Activated CD4-positive, alpha-beta T cell treated with anti-CD3 and anti-CD28 coated beads, Interleukin-2, amount 10 ng/mL, durations not matched to agents 7 days and 5 days (primary cell): ENCODE measurements around the gene HSD11B2. TPM values are rescaled to one million over a fixed set of nuclear protein-coding genes. Genes with fewer than 3 reads are reported as not detected.
A peak's percentile ranks its signal among the peaks of the same experiment; 100 is the strongest.

Experiments used
- CTCF ChIA-PET: fragments of 350-600 bp; sonication (Branson Sonifier 250); formaldehyde crosslinking; loops from one replicate; lab custom pipeline; 2021; ENCODE audit warnings: antibody characterized with exemption; lab: Charles Lee
- POLR2A ChIA-PET: fragments of 350-600 bp; sonication (Branson Sonifier 250); formaldehyde crosslinking; loops from one replicate; lab custom pipeline; 2021; ENCODE audit warnings: antibody characterized with exemption; lab: Charles Lee
- DNase-seq: peaks from one replicate; pipeline ENCODE4 v3.0.0-alpha.2; 2020
- H3K27ac Mint-ChIP-seq: one replicate; pipeline ENCODE4 v1.8.0; 2021; ENCODE audit warnings: mild to moderate bottlenecking, moderate library complexity, mixed read lengths
- H3K27me3 Mint-ChIP-seq: one replicate; pipeline ENCODE4 v1.8.0; 2021; ENCODE audit warnings: mixed read lengths
- H3K36me3 Mint-ChIP-seq: one replicate; pipeline ENCODE4 v1.8.0; 2021; ENCODE audit warnings: low read depth, mixed read lengths
- H3K4me1 Mint-ChIP-seq: one replicate; pipeline ENCODE4 v1.8.0; 2021; ENCODE audit warnings: mixed read lengths
- H3K4me3 Mint-ChIP-seq: one replicate; pipeline ENCODE4 v1.8.0; 2021; ENCODE audit warnings: mild to moderate bottlenecking, moderate library complexity, mixed read lengths
- H3K9me3 Mint-ChIP-seq: one replicate; pipeline ENCODE4 v1.8.0; 2021; ENCODE audit warnings: mixed read lengths
- total RNA-seq, 2 experiments: library from RNA; stranded (reverse); gene quantifications; one replicate each; pipeline ENCODE4 v1.2.3, GENCODE V29; 2021

HSD11B2 gene
- total RNA-seq, 2 experiments from 2014 or later, result not detected

- no peak overlapping the region for H3K4me3 Mint-ChIP-seq
- no peaks in the 10 kb centered on the region for H3K4me1 Mint-ChIP-seq
- ChIA-PET CTCF (interaction anchor here (0.6 to 1.7 kb wide), 23 partner anchors 9 to 446 kb away, joined by 3 to 8 read pairs (median 3); partner anchors contain the start of genes KCTD19 and LRRC36), POLR2A (no interaction called here)
- H3K36me3 Mint-ChIP-seq, result no peaks in the 10 kb centered on the region
- peak; percentile 40 for DNase-seq
- H3K9me3 Mint-ChIP-seq, result no peaks in the 10 kb centered on the region
- H3K27me3 Mint-ChIP-seq, result peaks cover 20% of the 10 kb centered on the region
- H3K27ac Mint-ChIP-seq, result no peak overlapping the region
Measured at GRCh38 chr16:67399218-67399733, 31.6 kb upstream of the HSD11B2 start.

GRCh38 chr16:67399749-67400704, 30.9 kb upstream of the HSD11B2 start:
- Mint-ChIP-seq H3K27ac (no peak overlapping the region), H3K4me3 (no peak overlapping the region), H3K9me3 (no peaks in the 10 kb centered on the region), H3K36me3 (no peaks in the 10 kb centered on the region), H3K27me3 (peaks cover 16% of the 10 kb centered on the region), H3K4me1 (no peaks in the 10 kb centered on the region)
- DNase-seq, result no peak
- POLR2A ChIA-PET, result no interaction called here
- CTCF ChIA-PET, result interaction anchor here (0.6 to 1.7 kb wide), 21 partner anchors 8 to 447 kb away, joined by 3 to 8 read pairs (median 3); partner anchors contain the start of genes KCTD19 and LRRC36

GRCh38 chr16:67400901-67401300, 30.0 kb upstream of the HSD11B2 start:
- Mint-ChIP-seq H3K9me3 (no peaks in the 10 kb centered on the region), H3K4me3 (no peak overlapping the region), H3K27ac (no peak overlapping the region), H3K27me3 (peaks cover 7% of the 10 kb centered on the region), H3K4me1 (no peaks in the 10 kb centered on the region), H3K36me3 (no peaks in the 10 kb centered on the region)
- ChIA-PET POLR2A (no interaction called here), CTCF (interaction anchor here (0.6 to 1.2 kb wide), 2 partner anchors 11 to 26 kb away, joined by 3 to 4 read pairs; no protein-coding TSS in a partner anchor)
- no peak for DNase-seq

GRCh38 chr16:67403976-67404555, 26.9 kb upstream of the HSD11B2 start:
- Mint-ChIP-seq H3K9me3 (no peaks in the 10 kb centered on the region), H3K36me3 (no peaks in the 10 kb centered on the region), H3K27ac (no peak overlapping the region), H3K4me1 (no peaks in the 10 kb centered on the region), H3K4me3 (no peak overlapping the region), H3K27me3 (peaks cover 9% of the 10 kb centered on the region)
- POLR2A ChIA-PET, result no interaction called here
- CTCF ChIA-PET, result interaction anchor here (1.2 kb wide), 1 partner anchor 77 kb away, joined by 3 read pairs; the partner anchor contains the start of gene LRRC36
- no peak for DNase-seq

GRCh38 chr16:67404740-67405226, 26.1 kb upstream of the HSD11B2 start:
- DNase-seq, result no peak
- CTCF ChIA-PET, result no interaction called here

GRCh38 chr16:67405336-67405735, 25.6 kb upstream of the HSD11B2 start:
- Mint-ChIP-seq H3K36me3 (no peaks in the 10 kb centered on the region), H3K27me3 (peaks cover 9% of the 10 kb centered on the region), H3K9me3 (no peaks in the 10 kb centered on the region), H3K27ac (no peak overlapping the region), H3K4me3 (no peak overlapping the region), H3K4me1 (no peaks in the 10 kb centered on the region)
- ChIA-PET POLR2A (no interaction called here), CTCF (interaction anchor here (0.7 kb wide), 1 partner anchor 23 kb away, joined by 3 read pairs; no protein-coding TSS in a partner anchor)
- no peak for DNase-seq

More at GRCh38 chr16:67404740-67405226, 26.1 kb upstream of the HSD11B2 start:
- Mint-ChIP-seq H3K9me3 (no peaks in the 10 kb centered on the region), H3K4me3 (no peak overlapping the region), H3K36me3 (no peaks in the 10 kb centered on the region), H3K27ac (no peak overlapping the region), H3K4me1 (no peaks in the 10 kb centered on the region), H3K27me3 (peaks cover 9% of the 10 kb centered on the region)
- POLR2A ChIA-PET, result no interaction called here

- DNase-seq, result no peak
- POLR2A ChIA-PET, result no interaction called here
- peaks cover 13% of the 10 kb centered on the region for H3K27me3 Mint-ChIP-seq
Measured at GRCh38 chr16:67406111-67406971, 24.6 kb upstream of the HSD11B2 start.

GRCh38 chr16:67407176-67407787, 23.6 kb upstream of the HSD11B2 start:
- Mint-ChIP-seq H3K27me3 (peaks cover 11% of the 10 kb centered on the region), H3K4me3 (no peak overlapping the region), H3K27ac (no peak overlapping the region), H3K9me3 (no peaks in the 10 kb centered on the region), H3K36me3 (no peaks in the 10 kb centered on the region), H3K4me1 (no peaks in the 10 kb centered on the region)
- ChIA-PET POLR2A (no interaction called here), CTCF (interaction anchor here (1.3 kb wide), 1 partner anchor 8 kb away, joined by 3 read pairs; no protein-coding TSS in a partner anchor)
- DNase-seq, result no peak

More at GRCh38 chr16:67406111-67406971, 24.6 kb upstream of the HSD11B2 start:
- CTCF ChIA-PET, result interaction anchor here (1.1 kb wide), 1 partner anchor 22 kb away, joined by 5 read pairs; no protein-coding TSS in a partner anchor
- no peaks in the 10 kb centered on the region for H3K4me1 Mint-ChIP-seq
- H3K36me3 Mint-ChIP-seq, result no peaks in the 10 kb centered on the region
- H3K9me3 Mint-ChIP-seq, result no peaks in the 10 kb centered on the region
- no peak overlapping the region for H3K4me3 Mint-ChIP-seq
- no peak overlapping the region for H3K27ac Mint-ChIP-seq

- Mint-ChIP-seq H3K9me3 (no peaks in the 10 kb centered on the region), H3K4me3 (no peak overlapping the region), H3K36me3 (no peaks in the 10 kb centered on the region), H3K4me1 (no peaks in the 10 kb centered on the region), H3K27me3 (peaks cover 9% of the 10 kb centered on the region), H3K27ac (peak overlapping the region; percentile 3)
- no peak for DNase-seq
- ChIA-PET CTCF (interaction anchor here (0.7 to 1.3 kb wide), 3 partner anchors 8 to 129 kb away, joined by 3 read pairs; no protein-coding TSS in a partner anchor), POLR2A (interaction anchor here (0.7 kb wide), 1 partner anchor 19 kb away, joined by 3 read pairs; no protein-coding TSS in a partner anchor)
Measured at GRCh38 chr16:67407788-67408452, 23.0 kb upstream of the HSD11B2 start.

- Mint-ChIP-seq H3K4me1 (no peaks in the 10 kb centered on the region), H3K36me3 (no peaks in the 10 kb centered on the region), H3K9me3 (no peaks in the 10 kb centered on the region), H3K27ac (no peak overlapping the region), H3K27me3 (peaks cover 13% of the 10 kb centered on the region), H3K4me3 (no peak overlapping the region)
- POLR2A ChIA-PET, result no interaction called here
- CTCF ChIA-PET, result no interaction called here
- no peak for DNase-seq
Measured at GRCh38 chr16:67409631-67410030, 21.3 kb upstream of the HSD11B2 start.

GRCh38 chr16:67411339-67411738, 19.6 kb upstream of the HSD11B2 start:
- H3K4me1 Mint-ChIP-seq, result peaks cover 4% of the 10 kb centered on the region
- DNase-seq, result no peak
- no peak overlapping the region for H3K27ac Mint-ChIP-seq
- H3K36me3 Mint-ChIP-seq, result no peaks in the 10 kb centered on the region
- no peak overlapping the region for H3K4me3 Mint-ChIP-seq
- H3K9me3 Mint-ChIP-seq, result no peaks in the 10 kb centered on the region
- CTCF ChIA-PET, result interaction anchor here (0.6 kb wide), 2 partner anchors 150 to 176 kb away, joined by 3 to 4 read pairs; no protein-coding TSS in a partner anchor
- POLR2A ChIA-PET, result no interaction called here
- H3K27me3 Mint-ChIP-seq, result peaks cover 18% of the 10 kb centered on the region
